HepG2 (cell line): ENCODE measurements around the gene ZNF547. TPM values are rescaled to one million over a fixed set of nuclear protein-coding genes. Genes with fewer than 3 reads are reported as not detected.

ENCODE experiments used
- ASH2L ChIP-seq: fragments of 300-600, 200-600 bp; sonication (generic); IDR thresholded peaks from 2 replicates; pipeline ENCODE4 v1.7.0; 2017; ENCODE audit warnings: low read depth, mild to moderate bottlenecking, moderate library complexity, mixed read lengths, low read length; ENCODE audit not compliant: insufficient read length
- ATF7-NPFF ChIP-seq: sonication (generic); formaldehyde crosslinking; IDR thresholded peaks from 2 replicates; pipeline ENCODE4 v1.8.1; 2023; ENCODE audit warnings: mild to moderate bottlenecking, low read depth, missing genetic modification reagents, moderate library complexity
- BCLAF1 ChIP-seq: fragments of 450-650 bp; IDR thresholded peaks from 2 replicates; pipeline ENCODE4 v1.6.1; 2017; ENCODE audit warnings: mild to moderate bottlenecking
- HNRNPK ChIP-seq: fragments of 200-400 bp; formaldehyde crosslinking; IDR thresholded peaks from 2 replicates; pipeline ENCODE4 v1.6.1; 2018; ENCODE audit warnings: low read length, low read depth, moderate library complexity, mild to moderate bottlenecking; ENCODE audit not compliant: poor library complexity, severe bottlenecking
- MIER3 ChIP-seq: IDR thresholded peaks from 2 replicates; pipeline ENCODE4 v1.6.1; 2016; ENCODE audit warnings: missing compliant biosample characterization, borderline replicate concordance
- PAWR ChIP-seq: sonication (generic); formaldehyde crosslinking; IDR thresholded peaks from 2 replicates; pipeline ENCODE4 v1.4.0; 2020; ENCODE audit warnings: missing genetic modification reagents, mild to moderate bottlenecking, borderline replicate concordance
- SNAPC4 ChIP-seq: sonication (generic); formaldehyde crosslinking; IDR thresholded peaks from 2 replicates; pipeline ENCODE4 v1.4.0; 2020; ENCODE audit warnings: mild to moderate bottlenecking, missing genetic modification reagents
- ZNF558 ChIP-seq: sonication (generic); formaldehyde crosslinking; IDR thresholded peaks from 2 replicates; pipeline ENCODE4 v1.9.0; 2022; ENCODE audit warnings: mild to moderate bottlenecking, missing genetic modification reagents, borderline replicate concordance
- ZNF646 ChIP-seq: sonication (generic); formaldehyde crosslinking; IDR thresholded peaks from 2 replicates; pipeline ENCODE4 v1.9.0; 2021; ENCODE audit warnings: mild to moderate bottlenecking, missing genetic modification reagents
- polyA plus RNA-seq, 8 experiments: library from polyadenylated mRNA; depleted of rRNA in 3 of 8; stranded (reverse) in 7 of 8; unstranded in 1 of 8; fragments of >200 nt; fragmentation: Illumina TruSeq in 4 of 8; extraction: Trizol in 4 of 8; gene quantifications; 2 replicates each; pipeline versions ENCODE4 v1.2.1 to v1.2.3, GENCODE V29; 2011 to 2016; ENCODE audit warnings: low read depth in 4 of 8, missing spikeins in 1 of 8, mixed read lengths in 1 of 8; ENCODE audit not compliant: insufficient read depth in 1 of 8
- total RNA-seq, 5 experiments: library from RNA; depleted of rRNA; stranded (reverse); fragments of >200 nt; fragmentation: Illumina TruSeq; extraction: Trizol; gene quantifications; 2 replicates each; pipeline ENCODE4 v1.2.3, GENCODE V29; 2016; ENCODE audit warnings: low read depth in 1 of 5

The ZNF547 gene
- total and polyA plus RNA-seq, 2 of the 13 experiments (the other 11 are each of a cell fraction or from before 2014, with no cell fraction given), result 2.0 to 2.6 TPM

- TF ChIP-seq BCLAF1, result no peak
- no peak for TF ChIP-seq SNAPC4 (CRISPR knock-in tag)
- peak; percentile 70 for TF ChIP-seq ASH2L
- peak; percentile 94 for TF ChIP-seq MIER3 (CRISPR knock-in tag)
- no peak for TF ChIP-seq ZNF646 (CRISPR knock-in tag)
- no peak for TF ChIP-seq HNRNPK
- no peak for TF ChIP-seq ZNF558 (CRISPR knock-in tag)
- TF ChIP-seq ATF7-NPFF (CRISPR knock-in tag), result 0 out of 2 replicates have a peak, but pooled peaks have one; percentile 25
- TF ChIP-seq PAWR (CRISPR knock-in tag), result no peak
Observed at GRCh38 chr19:57389730-57390598, 26.6 kb downstream of the ZNF547 start, which contains the start of gene ZNF548 (continued).
